NOMO-1 treated with DMSO at 0.1 percent for 48 hours (cell line): Measurements from ENCODE around the gene MMEL1.

Source experiments
- DNase-seq: peaks from one replicate; lab custom pipeline; 2025; ENCODE audit not compliant: unreplicated experiment; lab: John Stamatoyannopoulos, UW

Gene MMEL1

GRCh38 chr1:2546515-2547209 is 86.2 kb downstream of the MMEL1 start:
- DNase-seq = peak; percentile 90

GRCh38 chr1:2545754-2546514 is 86.9 kb downstream of the MMEL1 start:
- DNase-seq = peak; percentile 78

GRCh38 chr1:2544875-2545640 is 87.8 kb downstream of the MMEL1 start:
- DNase-seq = no peak

DNA sequence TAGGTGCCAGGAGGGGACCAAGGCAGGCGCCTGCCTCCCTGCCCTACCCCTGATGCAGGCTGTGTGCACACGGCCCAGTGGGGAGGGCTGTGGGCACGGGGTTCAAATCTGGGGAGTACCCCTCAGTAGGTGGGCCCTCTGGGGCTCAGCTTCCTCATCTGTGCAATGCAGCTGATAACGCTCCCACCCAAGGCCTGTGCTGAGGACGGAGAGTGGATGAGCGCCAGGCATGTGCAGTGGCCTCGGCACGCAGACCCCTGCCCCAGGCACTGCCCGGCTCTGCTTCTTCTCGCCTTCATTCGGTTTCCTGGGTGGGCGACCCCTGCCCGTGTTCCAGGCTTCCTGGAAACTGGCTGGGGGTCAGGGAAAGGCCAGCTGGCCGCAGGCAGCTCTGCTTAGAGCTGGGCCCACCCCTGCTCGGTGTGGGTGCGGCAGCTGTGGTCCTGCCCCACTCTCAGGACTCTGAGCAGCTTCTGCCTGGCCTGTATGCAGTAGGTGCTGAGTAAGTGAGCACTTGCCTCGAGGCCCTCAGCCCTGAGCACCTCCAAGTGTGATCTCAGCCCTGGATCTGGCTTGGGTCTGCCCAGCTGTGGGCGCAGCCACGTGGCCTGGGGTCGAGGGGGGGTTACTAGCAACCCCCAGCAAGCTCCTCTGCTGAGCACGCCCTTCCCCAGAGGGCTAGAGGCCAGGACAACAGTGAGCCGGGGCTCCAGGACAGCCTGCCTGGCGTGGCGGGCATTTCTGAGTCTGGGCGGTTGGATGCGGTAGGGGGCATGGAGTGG is 88.5 kb downstream of the MMEL1 start:
- DNase-seq = no peak

DNA sequence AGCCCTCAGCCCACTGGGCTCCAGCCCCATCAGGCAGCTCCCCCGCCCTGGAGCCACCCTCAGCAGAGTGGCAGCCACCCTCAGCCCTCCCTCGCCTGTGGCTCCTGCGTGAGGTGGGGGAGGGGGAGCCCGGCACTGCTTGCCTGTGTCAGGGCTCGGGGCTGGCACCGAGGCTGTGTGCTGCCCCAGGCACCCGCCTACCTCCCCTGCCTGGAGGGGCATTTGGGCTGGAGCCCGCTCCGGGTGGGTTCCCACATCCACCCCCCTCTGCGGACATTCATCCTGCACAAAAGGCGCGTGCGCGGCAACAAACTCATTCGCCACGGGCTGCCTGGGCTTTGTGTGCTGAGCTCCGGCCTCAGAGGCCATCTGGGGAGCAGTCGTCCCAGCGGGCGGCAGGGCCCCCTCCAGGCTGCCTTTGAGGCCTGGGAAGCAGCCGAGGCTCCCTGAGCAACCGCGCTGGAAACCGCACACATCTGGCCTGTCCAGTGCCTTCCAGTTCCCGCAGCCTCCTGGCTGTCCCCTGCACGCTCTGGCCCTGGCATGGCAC is 89.2 kb downstream of the MMEL1 start:
- DNase-seq = no peak

GRCh38 chr1:2542246-2542915 is 90.4 kb downstream of the MMEL1 start:
- no peak for DNase-seq

DNA sequence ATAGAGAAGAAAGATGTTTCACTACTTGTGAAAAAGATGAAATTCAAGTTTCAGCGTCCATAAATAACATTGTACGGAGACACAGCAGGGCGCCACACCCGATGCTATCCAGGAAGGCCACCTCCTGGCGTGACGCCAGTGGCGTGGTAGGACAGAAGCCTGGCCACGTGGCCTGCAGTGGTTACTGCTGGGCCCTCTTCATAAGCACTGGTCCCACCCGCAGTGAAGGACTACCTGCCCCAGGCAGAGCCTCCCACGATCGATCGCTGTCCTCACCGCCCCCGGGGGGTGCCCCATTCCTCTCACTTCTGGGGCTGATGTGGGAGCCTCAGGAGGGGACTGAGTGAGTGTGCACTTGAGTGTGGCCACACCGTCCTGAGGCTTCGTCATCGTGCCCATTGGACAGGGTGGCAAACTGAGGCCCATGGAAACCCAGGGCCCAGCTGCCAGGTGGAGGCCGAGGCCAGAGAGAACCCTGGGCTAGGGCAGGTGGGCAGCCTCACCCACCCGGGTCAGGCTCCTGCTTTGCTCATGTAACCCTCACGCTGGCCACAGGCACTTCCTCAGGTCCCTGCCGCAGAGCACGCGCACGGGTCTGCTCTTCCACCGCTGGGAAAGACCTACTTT is 91.1 kb downstream of the MMEL1 start:
- DNase-seq = peak; percentile 2

- no peak for DNase-seq
Measured at GRCh38 chr1:2540816-2541492, 91.9 kb downstream of the MMEL1 start.
